Right lobe of liver (tissue), 6 donors: ENCODE data around the gene CTAGE1. TPM values are rescaled to one million over a fixed set of nuclear protein-coding genes. Genes with fewer than 3 reads are reported as not detected.

ENCODE experiments used
- ATAC-seq, 4 donors: fragments of 200-7000 bp; cut with Tn5 transposase; one replicate each; pipeline ENCODE4 v1.9.1; 2020; ENCODE audit warnings: mild to moderate bottlenecking in 4 of 4, moderate library complexity in 4 of 4
- DNase-seq, 3 donors: peaks; one replicate each; pipeline ENCODE4 v3.0.0-alpha.2; 2020
- H3K27ac ChIP-seq, 3 donors: fragments of 200-600 bp; one replicate each; pipeline ENCODE4 v1.8.0; 2022
- H3K27me3 ChIP-seq, 2 donors: fragments of 200-600 bp; one replicate each; pipeline ENCODE4 v1.8.0; 2022
- H3K36me3 ChIP-seq, 4 donors: fragments of 200-600 bp; sonication (generic) in 1 of 4; one replicate each; pipeline versions ENCODE4 v1.5.1 to v1.8.0; 2017 to 2022; ENCODE audit warnings: control low read depth in 1 of 4
- H3K4me1 ChIP-seq, 4 donors: fragments of 200-600 bp; sonication (generic) in 1 of 4; one replicate each; pipeline versions ENCODE4 v1.5.1 to v1.8.0; 2017 to 2022; ENCODE audit warnings: control low read depth in 1 of 4
- H3K4me3 ChIP-seq, 3 donors: fragments of 200-600 bp; one replicate each; pipeline ENCODE4 v1.8.0; 2022
- H3K9me3 ChIP-seq, 4 donors: fragments of 200-600 bp; sonication (generic) in 1 of 4; one replicate each; pipeline versions ENCODE4 v1.5.1 to v1.8.0; 2017 to 2022; ENCODE audit warnings: control low read depth in 1 of 4
- POLR2A ChIP-seq: fragments of 450-650 bp; IDR thresholded peaks from one replicate; pipeline ENCODE4 v1.6.1; 2017; ENCODE audit warnings: antibody characterized with exemption, mild to moderate bottlenecking
- WGBS: methylation state at CpG from one replicate; pipeline ENCODE4 v1.1.6; 2018; ENCODE audit warnings: low coverage, low lambda C conversion rate; ENCODE audit not compliant: insufficient coverage; ENCODE audit errors: missing lambda C conversion rate; 5-methylcytosine and 5-hydroxymethylcytosine counted together
- intact Hi-C, 2 donors: fragments of 100-400 bp; cut with DNase I; formaldehyde crosslinking; loops; one replicate each; pipeline versions ENCODE4 v1.11.2 to v1.14.1; 2022
- total RNA-seq, 6 experiments: library from RNA; depleted of rRNA in 2 of 6; stranded (reverse); fragments of >200 nt in 2 of 6; fragmentation: NEBNext Ultra II Directional in 3 of 6; extraction: Animal tissue kit (Norgen Biotek cat#: 25700) in 3 of 6; gene quantifications; one replicate each; pipeline versions ENCODE4 v1.1.0 to v1.2.4, GENCODE V29; 2016 to 2023
- TF ChIP-seq, protein P1 (sequence below), 4 donors: fragments of 200-600 bp in 3 of 4; fragments of 450-650 bp in 1 of 4; IDR thresholded peaks; one replicate each; pipeline versions ENCODE4 v1.5.1 to v1.8.0; 2016 to 2022; ENCODE audit warnings: antibody characterized with exemption in 4 of 4, mild to moderate bottlenecking in 2 of 4
- donor health status: DM: no; HTN: yes; CAD: no.
- donor health status: DM: no; HTN: no; CAD: no.
- donor health status: DM: no; HTN: no; CAD: no.
- donor health status: DM: no; HTN: yes; CAD: no.
- donor health status: DM: no; HTN: yes; CAD: no.

The CTAGE1 gene
- total RNA-seq, 6 experiments from 2014 or later = not detected

DNA sequence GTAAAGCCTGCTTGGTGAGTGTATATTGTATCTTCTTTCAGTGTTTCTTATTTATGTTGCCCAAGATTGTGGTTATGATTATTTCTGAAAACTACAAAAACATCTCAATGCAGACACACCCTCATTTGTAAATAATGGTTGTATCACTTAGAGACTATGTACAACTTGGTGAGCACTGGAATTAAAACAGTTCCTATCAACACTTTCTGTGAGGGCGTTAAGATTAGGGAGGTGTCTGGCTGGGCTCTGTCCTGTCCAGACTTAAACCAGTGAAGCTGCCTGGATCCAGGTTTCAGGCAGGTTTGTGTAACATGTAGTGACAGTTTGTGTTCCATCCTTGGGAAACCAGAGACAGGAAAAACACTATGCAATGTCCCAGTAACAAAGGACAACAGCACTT is 49.7 kb downstream of the CTAGE1 start:
- H3K4me1 ChIP-seq = no peaks in the 10 kb centered on the region
- TF ChIP-seq, protein P1, sequence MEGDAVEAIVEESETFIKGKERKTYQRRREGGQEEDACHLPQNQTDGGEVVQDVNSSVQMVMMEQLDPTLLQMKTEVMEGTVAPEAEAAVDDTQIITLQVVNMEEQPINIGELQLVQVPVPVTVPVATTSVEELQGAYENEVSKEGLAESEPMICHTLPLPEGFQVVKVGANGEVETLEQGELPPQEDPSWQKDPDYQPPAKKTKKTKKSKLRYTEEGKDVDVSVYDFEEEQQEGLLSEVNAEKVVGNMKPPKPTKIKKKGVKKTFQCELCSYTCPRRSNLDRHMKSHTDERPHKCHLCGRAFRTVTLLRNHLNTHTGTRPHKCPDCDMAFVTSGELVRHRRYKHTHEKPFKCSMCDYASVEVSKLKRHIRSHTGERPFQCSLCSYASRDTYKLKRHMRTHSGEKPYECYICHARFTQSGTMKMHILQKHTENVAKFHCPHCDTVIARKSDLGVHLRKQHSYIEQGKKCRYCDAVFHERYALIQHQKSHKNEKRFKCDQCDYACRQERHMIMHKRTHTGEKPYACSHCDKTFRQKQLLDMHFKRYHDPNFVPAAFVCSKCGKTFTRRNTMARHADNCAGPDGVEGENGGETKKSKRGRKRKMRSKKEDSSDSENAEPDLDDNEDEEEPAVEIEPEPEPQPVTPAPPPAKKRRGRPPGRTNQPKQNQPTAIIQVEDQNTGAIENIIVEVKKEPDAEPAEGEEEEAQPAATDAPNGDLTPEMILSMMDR (IDR thresholded peaks at IDR 0.05) = no peak
- TF ChIP-seq POLR2A = no peak
- H3K36me3 ChIP-seq = no peaks in the 10 kb centered on the region
- ATAC-seq (no peak), DNase-seq (no peak)
- intact Hi-C loops = no loop called here
- H3K4me3 ChIP-seq = no peak overlapping the region
- H3K27me3 ChIP-seq = no peaks in the 10 kb centered on the region
- WGBS = 67% methylated on average over 1 of the region's 1 CpG
- H3K9me3 ChIP-seq = no peaks in the 10 kb centered on the region
- no peak overlapping the region for H3K27ac ChIP-seq

DNA sequence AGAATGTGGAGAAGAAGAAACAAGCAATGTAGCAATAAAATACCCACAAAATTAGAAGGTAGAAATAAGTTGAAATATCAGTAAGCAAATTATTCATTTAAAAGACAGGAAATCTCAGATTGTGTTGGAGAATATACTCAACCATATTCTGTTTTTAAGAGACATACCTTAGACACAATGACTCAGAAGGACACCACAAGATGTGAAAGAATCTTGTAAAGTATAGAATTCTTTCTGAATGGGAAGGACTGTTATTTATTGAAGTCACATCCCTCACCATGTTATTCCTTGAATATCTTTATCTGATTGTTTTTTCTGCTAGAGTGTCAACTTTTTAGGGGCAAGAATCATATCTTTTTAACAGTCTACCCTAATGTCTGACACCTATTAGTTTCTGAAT is 50.4 kb downstream of the CTAGE1 start:
- Histone ChIP-seq H3K4me3 (no peak overlapping the region), H3K4me1 (no peaks in the 10 kb centered on the region), H3K27me3 (no peaks in the 10 kb centered on the region), H3K27ac (no peak overlapping the region), H3K36me3 (no peaks in the 10 kb centered on the region), H3K9me3 (no peaks in the 10 kb centered on the region)
- TF ChIP-seq, protein P1 (IDR thresholded peaks at IDR 0.05) = no peak
- TF ChIP-seq POLR2A = no peak
- no peak for ATAC-seq
- intact Hi-C loops = no loop called here
- DNase-seq = no peak

- no peaks in the 10 kb centered on the region for H3K27me3 ChIP-seq
- H3K4me3 ChIP-seq = no peak overlapping the region
- intact Hi-C loops = no loop called here
- H3K4me1 ChIP-seq = no peaks in the 10 kb centered on the region
- H3K27ac ChIP-seq = no peak overlapping the region
- H3K9me3 ChIP-seq = no peaks in the 10 kb centered on the region
- no peaks in the 10 kb centered on the region for H3K36me3 ChIP-seq
- TF ChIP-seq, protein P1 (IDR thresholded peaks at IDR 0.05) = peak; percentile 42 to 51 (median 46)
- TF ChIP-seq POLR2A = no peak
- ATAC-seq = peak; percentile 61 to 86 (median 84)
- DNase-seq = no peak
- WGBS = 83% methylated on average over 1 of the region's 1 CpG
These were observed 53.8 kb downstream of the CTAGE1 start for GRCh38 chr18:22363867-22364463.

Other genes with a start within 250 kb of the CTAGE1 start
- 10 to 100 TPM in 3 of 6 experiments, 1 to 10 TPM in 3; 8.0 to 14.0 (median 9.5) TPM for gene GATA6, start 248.3 kb downstream of the CTAGE1 start, total RNA-seq